K562 (cell line): ENCODE results near the gene EIF4EBP2. TPM values are rescaled to one million over a fixed set of nuclear protein-coding genes. Genes with fewer than 3 reads are reported as not detected.

ENCODE experiments used
- ARID1B ChIP-seq: fragments of 450-650 bp; IDR thresholded peaks from 2 replicates; pipeline ENCODE4 v1.6.1; 2016; ENCODE audit warnings: antibody characterized with exemption, mild to moderate bottlenecking, inconsistent platforms
- EP400 ChIP-seq: fragments of 450-650 bp; IDR thresholded peaks from 2 replicates; pipeline ENCODE4 v1.6.1; 2017; ENCODE audit warnings: antibody characterized with exemption, mild to moderate bottlenecking, moderate library complexity
- ERF ChIP-seq: fragments of 450-650 bp; formaldehyde crosslinking; IDR thresholded peaks from 2 replicates; pipeline ENCODE4 v1.4.0; 2020; ENCODE audit warnings: mild to moderate bottlenecking, mixed read lengths
- GTF2F1 ChIP-seq: IDR thresholded peaks from 2 replicates; pipeline ENCODE4 v1.6.1; 2011; ENCODE audit warnings: low read depth, low read length, improper control_type of control experiment
- HCFC1 ChIP-seq: IDR thresholded peaks from 2 replicates; pipeline ENCODE4 v1.6.1; 2012; ENCODE audit warnings: low read depth, low read length, improper control_type of control experiment
- KAT2B ChIP-seq: IDR thresholded peaks from one replicate; pipeline ENCODE4 v1.6.1; 2012; ENCODE audit warnings: low read depth, mild to moderate bottlenecking, control low read depth, inconsistent platforms, low read length, moderate library complexity
- NONO ChIP-seq, 2 experiments: fragments of 200-400 bp in 1 of 2; fragments of 450-650 bp in 1 of 2; formaldehyde crosslinking in 1 of 2; IDR thresholded peaks; 2 replicates each; pipeline ENCODE4 v1.6.1; 2017; ENCODE audit warnings: low read depth in 2 of 2, mild to moderate bottlenecking in 2 of 2, moderate library complexity in 2 of 2, low read length in 1 of 2
- NR2C2 ChIP-seq, 2 experiments: fragments of 200-800 bp in 1 of 2; sonication (Bioruptor generic) in 1 of 2; sonication (generic) in 1 of 2; formaldehyde crosslinking in 1 of 2; IDR thresholded peaks; 2 replicates each; pipeline versions ENCODE4 v1.6.1 to v1.8.0; 2016 to 2022; ENCODE audit warnings: mild to moderate bottlenecking in 1 of 2, missing compliant biosample characterization in 1 of 2, missing genetic modification characterization in 1 of 2, missing genetic modification reagents in 1 of 2
- PBX2 ChIP-seq, 2 experiments: IDR thresholded peaks in 1 of 2; conservative IDR thresholded peaks in 1 of 2; 2 replicates each; pipeline ENCODE4 v1.6.1; 2016; ENCODE audit warnings: low read depth in 2 of 2, mild to moderate bottlenecking in 1 of 2, missing compliant biosample characterization in 1 of 2, missing genetic modification characterization in 1 of 2, moderate library complexity in 1 of 2
- YY1 ChIP-seq, 3 experiments: IDR thresholded peaks; 2 replicates each; pipeline ENCODE4 v1.6.1; 2011; ENCODE audit warnings: low read length in 2 of 3, mild to moderate bottlenecking in 2 of 3, moderate library complexity in 2 of 3, borderline replicate concordance in 1 of 3, control low read depth in 1 of 3, low read depth in 1 of 3; ENCODE audit not compliant: insufficient read depth in 3 of 3, insufficient replicate concordance in 2 of 3, control insufficient read depth in 1 of 3, insufficient read length in 1 of 3; ENCODE audit errors: extremely low read depth in 1 of 3
- ZBTB1 ChIP-seq: sonication (generic); formaldehyde crosslinking; IDR thresholded peaks from 2 replicates; pipeline ENCODE4 v1.8.1; 2023; ENCODE audit warnings: missing genetic modification reagents, low read depth, mild to moderate bottlenecking, borderline replicate concordance
- ZEB2 ChIP-seq: fragments of 450-650 bp; IDR thresholded peaks from 2 replicates; pipeline ENCODE4 v1.6.1; 2016
- ZNF561 ChIP-seq: fragments of 450-650 bp; formaldehyde crosslinking; conservative IDR thresholded peaks from 2 replicates; pipeline ENCODE4 v1.4.0; 2020; ENCODE audit warnings: mild to moderate bottlenecking, moderate library complexity
- ZNF778 ChIP-seq: fragments of 450-650 bp; formaldehyde crosslinking; IDR thresholded peaks from 2 replicates; pipeline ENCODE4 v1.4.0; 2020; ENCODE audit warnings: mild to moderate bottlenecking, moderate library complexity
- polyA plus RNA-seq, 8 experiments: library from polyadenylated mRNA; depleted of rRNA in 4 of 8; stranded (reverse) in 5 of 8; unstranded in 3 of 8; fragments of >200 nt; fragmentation: Nextera tagmentation in 2 of 8; fragmentation: Illumina TruSeq in 1 of 8; extraction: Ambion mirVana in 2 of 8; extraction: Trizol in 1 of 8; gene quantifications; 2 replicates each; pipeline versions ENCODE4 v1.2.1 to v1.2.3, GENCODE V29; 2011 to 2014; ENCODE audit warnings: inconsistent platforms in 1 of 8, missing spikeins in 1 of 8
- total RNA-seq, 7 experiments: library from RNA; depleted of rRNA in 6 of 7; stranded (reverse); fragments of >200 nt in 6 of 7; fragmentation: Illumina TruSeq in 2 of 7; extraction: Trizol in 2 of 7; gene quantifications; 2 replicates each; pipeline versions ENCODE4 v1.2.1 to v1.2.3, GENCODE V29; 2011 to 2021; ENCODE audit warnings: low replicate concordance in 1 of 7
- TF ChIP-seq, protein P1 (sequence below): fragments of 250-450 bp; sonication (Bioruptor Pico); IDR thresholded peaks from 2 replicates; pipeline ENCODE4 v1.9.0; 2021; ENCODE audit warnings: mild to moderate bottlenecking, inconsistent platforms
- TF ChIP-seq, protein P2 (sequence below): fragments of 450-650 bp; IDR thresholded peaks from 2 replicates; pipeline ENCODE4 v1.7.1; 2018; ENCODE audit warnings: mild to moderate bottlenecking, low read depth; ENCODE audit not compliant: partially characterized antibody

EIF4EBP2 gene
- total and polyA plus RNA-seq, 9 of the 15 experiments (the other 6 are each of a cell fraction or from before 2014, with no cell fraction given) = 16.1 to 67.5 (median 38.3) TPM

- peak; percentile 88; the same call in 1 of the 2 replicates for TF ChIP-seq ERF
- peak; percentile 28; the same call in 1 of the 2 replicates for TF ChIP-seq NR2C2 (CRISPR knock-in tag; IDR thresholded peaks at IDR 0.05)
- 0 out of 2 replicates have a peak, but pooled peaks have one; percentile 24 for TF ChIP-seq NR2C2 (tag; IDR thresholded peaks at IDR 0.05)
- no peak for TF ChIP-seq ZBTB1 (CRISPR knock-in tag)
- TF ChIP-seq ARID1B = 0 out of 2 replicates have a peak, but pooled peaks have one; percentile 2
- TF ChIP-seq PBX2 (CRISPR knock-in tag; IDR thresholded peaks at IDR 0.05; ENCODE audit: low read depth) = no peak
- no peak for TF ChIP-seq PBX2 (tag; conservative IDR thresholded peaks at IDR 0.05; ENCODE audit: low read depth)
- no peak; the same call in 1 of the 2 replicates for TF ChIP-seq GTF2F1
- no peak for TF ChIP-seq ZNF778 (CRISPR knock-in tag)
- TF ChIP-seq KAT2B = no peak
- TF ChIP-seq ZNF561 (CRISPR knock-in tag) = no peak
- TF ChIP-seq HCFC1 = peak; percentile 61
- no peak for TF ChIP-seq ZEB2
- TF ChIP-seq NONO (IDR thresholded peaks at IDR 0.05; ENCODE audit: low read depth in 2 of 2, low read length in 1 of 2) = peak; percentile 78 to 89
- peak in 1 of 3 experiments; percentile 63 for TF ChIP-seq YY1 (IDR thresholded peaks at IDR 0.05; ENCODE audit: borderline replicate concordance in 1 of 3, control insufficient read depth in 1 of 3, extremely low read depth in 1 of 3, insufficient read depth in 3 of 3, insufficient read length in 1 of 3, insufficient replicate concordance in 2 of 3, low read depth in 1 of 3, low read length in 2 of 3)
- no peak; the same call in 1 of the 2 replicates for TF ChIP-seq EP400
- TF ChIP-seq, protein P1, sequence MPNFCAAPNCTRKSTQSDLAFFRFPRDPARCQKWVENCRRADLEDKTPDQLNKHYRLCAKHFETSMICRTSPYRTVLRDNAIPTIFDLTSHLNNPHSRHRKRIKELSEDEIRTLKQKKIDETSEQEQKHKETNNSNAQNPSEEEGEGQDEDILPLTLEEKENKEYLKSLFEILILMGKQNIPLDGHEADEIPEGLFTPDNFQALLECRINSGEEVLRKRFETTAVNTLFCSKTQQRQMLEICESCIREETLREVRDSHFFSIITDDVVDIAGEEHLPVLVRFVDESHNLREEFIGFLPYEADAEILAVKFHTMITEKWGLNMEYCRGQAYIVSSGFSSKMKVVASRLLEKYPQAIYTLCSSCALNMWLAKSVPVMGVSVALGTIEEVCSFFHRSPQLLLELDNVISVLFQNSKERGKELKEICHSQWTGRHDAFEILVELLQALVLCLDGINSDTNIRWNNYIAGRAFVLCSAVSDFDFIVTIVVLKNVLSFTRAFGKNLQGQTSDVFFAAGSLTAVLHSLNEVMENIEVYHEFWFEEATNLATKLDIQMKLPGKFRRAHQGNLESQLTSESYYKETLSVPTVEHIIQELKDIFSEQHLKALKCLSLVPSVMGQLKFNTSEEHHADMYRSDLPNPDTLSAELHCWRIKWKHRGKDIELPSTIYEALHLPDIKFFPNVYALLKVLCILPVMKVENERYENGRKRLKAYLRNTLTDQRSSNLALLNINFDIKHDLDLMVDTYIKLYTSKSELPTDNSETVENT (CRISPR knock-in tag) = peak; percentile 65
- TF ChIP-seq, protein P2, sequence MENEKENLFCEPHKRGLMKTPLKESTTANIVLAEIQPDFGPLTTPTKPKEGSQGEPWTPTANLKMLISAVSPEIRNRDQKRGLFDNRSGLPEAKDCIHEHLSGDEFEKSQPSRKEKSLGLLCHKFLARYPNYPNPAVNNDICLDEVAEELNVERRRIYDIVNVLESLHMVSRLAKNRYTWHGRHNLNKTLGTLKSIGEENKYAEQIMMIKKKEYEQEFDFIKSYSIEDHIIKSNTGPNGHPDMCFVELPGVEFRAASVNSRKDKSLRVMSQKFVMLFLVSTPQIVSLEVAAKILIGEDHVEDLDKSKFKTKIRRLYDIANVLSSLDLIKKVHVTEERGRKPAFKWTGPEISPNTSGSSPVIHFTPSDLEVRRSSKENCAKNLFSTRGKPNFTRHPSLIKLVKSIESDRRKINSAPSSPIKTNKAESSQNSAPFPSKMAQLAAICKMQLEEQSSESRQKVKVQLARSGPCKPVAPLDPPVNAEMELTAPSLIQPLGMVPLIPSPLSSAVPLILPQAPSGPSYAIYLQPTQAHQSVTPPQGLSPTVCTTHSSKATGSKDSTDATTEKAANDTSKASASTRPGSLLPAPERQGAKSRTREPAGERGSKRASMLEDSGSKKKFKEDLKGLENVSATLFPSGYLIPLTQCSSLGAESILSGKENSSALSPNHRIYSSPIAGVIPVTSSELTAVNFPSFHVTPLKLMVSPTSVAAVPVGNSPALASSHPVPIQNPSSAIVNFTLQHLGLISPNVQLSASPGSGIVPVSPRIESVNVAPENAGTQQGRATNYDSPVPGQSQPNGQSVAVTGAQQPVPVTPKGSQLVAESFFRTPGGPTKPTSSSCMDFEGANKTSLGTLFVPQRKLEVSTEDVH = peak; percentile 84
Observed at GRCh38 chr10:70404036-70404786, at the start of gene EIF4EBP2 (continued).
